K562 (cell line): ENCODE results near the gene DENND1A. TPM values are rescaled to one million over a fixed set of nuclear protein-coding genes. Genes with fewer than 3 reads are reported as not detected.

ENCODE experiments used
- BMI1 ChIP-seq: fragments of 150-350 bp; IDR thresholded peaks from 2 replicates; pipeline ENCODE4 v1.6.1; 2014; ENCODE audit warnings: low read length
- CBX5 ChIP-seq: IDR thresholded peaks from 2 replicates; pipeline ENCODE4 v1.6.1; 2014; ENCODE audit warnings: low read depth, borderline replicate concordance
- CHD4 ChIP-seq: fragments of 200-600 bp; sonication (generic); IDR thresholded peaks from 3 replicates; pipeline ENCODE4 v1.6.1; 2012; ENCODE audit warnings: low read depth, mild to moderate bottlenecking, mixed read lengths, low read length, inconsistent platforms; ENCODE audit not compliant: insufficient read depth, insufficient replicate concordance, poor library complexity, severe bottlenecking
- CSDE1 ChIP-seq, 2 experiments: fragments of 450-650 bp; IDR thresholded peaks; 2 replicates each; pipeline ENCODE4 v1.6.1; 2016; ENCODE audit warnings: mild to moderate bottlenecking in 1 of 2
- DACH1 ChIP-seq: fragments of 450-650 bp; IDR thresholded peaks from 2 replicates; pipeline ENCODE4 v1.6.1; 2018; ENCODE audit not compliant: partially characterized antibody
- DPF2 ChIP-seq: fragments of 450-650 bp; IDR thresholded peaks from 2 replicates; pipeline ENCODE4 v1.6.1; 2016
- EGR1 ChIP-seq: fragments of 450-650 bp; conservative IDR thresholded peaks from 2 replicates; pipeline ENCODE4 v1.6.1; 2017; ENCODE audit warnings: mild to moderate bottlenecking
- EZH2 ChIP-seq: IDR thresholded peaks from 2 replicates; pipeline ENCODE4 v1.6.1; 2012; ENCODE audit warnings: low read depth, mild to moderate bottlenecking, inconsistent platforms, low read length, borderline replicate concordance
- FUS ChIP-seq: fragments of 200-400 bp; formaldehyde crosslinking; optimal IDR thresholded peaks from 2 replicates; pipeline ENCODE3; 2017; ENCODE audit warnings: low read depth, low read length
- JUN ChIP-seq, 2 experiments: sonication (generic) in 1 of 2; formaldehyde crosslinking in 1 of 2; IDR thresholded peaks; 2 replicates each; pipeline versions ENCODE4 v1.6.1 to v1.8.0; 2012 to 2022; ENCODE audit warnings: borderline replicate concordance in 2 of 2, mild to moderate bottlenecking in 2 of 2, improper control_type of control experiment in 1 of 2, low read depth in 1 of 2, low read length in 1 of 2, missing genetic modification reagents in 1 of 2
- MAFG ChIP-seq: fragments of 450-650 bp; conservative IDR thresholded peaks from 2 replicates; pipeline ENCODE4 v1.6.1; 2016; ENCODE audit warnings: missing genetic modification characterization, missing compliant biosample characterization
- MAX ChIP-seq: sonication (generic); formaldehyde crosslinking; IDR thresholded peaks from 2 replicates; pipeline ENCODE4 v1.9.0; 2022; ENCODE audit warnings: mild to moderate bottlenecking, missing genetic modification reagents
- MEF2A ChIP-seq: IDR thresholded peaks from 2 replicates; pipeline ENCODE4 v1.6.1; 2011; ENCODE audit warnings: low read depth, mild to moderate bottlenecking, low read length, moderate library complexity; ENCODE audit not compliant: control insufficient read depth
- OTX1 ChIP-seq: fragments of 450-650 bp; formaldehyde crosslinking; IDR thresholded peaks from 2 replicates; pipeline ENCODE4 v1.4.0; 2022; ENCODE audit warnings: mild to moderate bottlenecking
- RFX5 ChIP-seq: IDR thresholded peaks from 2 replicates; pipeline ENCODE4 v1.6.1; 2011; ENCODE audit warnings: low read depth, mild to moderate bottlenecking, improper control_type of control experiment, low read length
- RNF2 ChIP-seq: sonication (generic); IDR thresholded peaks from 2 replicates; pipeline ENCODE4 v1.6.1; 2016
- SMARCA4 ChIP-seq: fragments of 450-650 bp; IDR thresholded peaks from 2 replicates; pipeline ENCODE4 v1.6.1; 2016
- SMARCB1 ChIP-seq: IDR thresholded peaks from 2 replicates; pipeline ENCODE4 v1.6.1; 2011; ENCODE audit warnings: improper control_type of control experiment, low read depth; ENCODE audit not compliant: insufficient read length
- SP1 ChIP-seq: sonication (generic); formaldehyde crosslinking; IDR thresholded peaks from 2 replicates; pipeline ENCODE4 v1.8.1; 2022; ENCODE audit warnings: mild to moderate bottlenecking, missing genetic modification reagents
- SPI1 ChIP-seq: IDR thresholded peaks from 2 replicates; pipeline ENCODE4 v1.6.1; 2011; ENCODE audit warnings: low read depth, low read length, control low read depth, borderline replicate concordance
- TARDBP ChIP-seq: fragments of 450-650 bp; IDR thresholded peaks from 2 replicates; pipeline ENCODE4 v1.6.1; 2016
- XRCC3 ChIP-seq: fragments of 450-650 bp; IDR thresholded peaks from 2 replicates; pipeline ENCODE4 v1.6.1; 2017; ENCODE audit warnings: mild to moderate bottlenecking, moderate library complexity
- ZBTB43 ChIP-seq: sonication (generic); formaldehyde crosslinking; IDR thresholded peaks from 2 replicates; pipeline ENCODE4 v1.8.0; 2023; ENCODE audit warnings: mild to moderate bottlenecking, missing genetic modification reagents
- ZHX1 ChIP-seq: fragments of 150-350 bp; conservative IDR thresholded peaks from 2 replicates; pipeline ENCODE4 v1.6.1; 2014; ENCODE audit warnings: low read length
- ZKSCAN1 ChIP-seq: fragments of 150-350 bp; IDR thresholded peaks from 2 replicates; pipeline ENCODE4 v1.6.1; 2016; ENCODE audit warnings: low read depth, low read length
- ZNF217 ChIP-seq: sonication (generic); formaldehyde crosslinking; IDR thresholded peaks from 2 replicates; pipeline ENCODE4 v1.8.0; 2022; ENCODE audit warnings: mild to moderate bottlenecking, missing genetic modification reagents
- ZNF384 ChIP-seq: IDR thresholded peaks from 2 replicates; pipeline ENCODE4 v1.6.1; 2012; ENCODE audit warnings: low read depth, low read length, improper control_type of control experiment
- ZNF717 ChIP-seq: fragments of 250-450 bp; sonication (Bioruptor Pico); IDR thresholded peaks from 2 replicates; pipeline ENCODE4 v1.5.0; 2021
- ZNF77 ChIP-seq: fragments of 250-450 bp; sonication (Bioruptor Pico); IDR thresholded peaks from 2 replicates; pipeline ENCODE4 v1.5.0; 2020
- polyA plus RNA-seq, 8 experiments: library from polyadenylated mRNA; depleted of rRNA in 4 of 8; stranded (reverse) in 5 of 8; unstranded in 3 of 8; fragments of >200 nt; fragmentation: Nextera tagmentation in 2 of 8; fragmentation: Illumina TruSeq in 1 of 8; extraction: Ambion mirVana in 2 of 8; extraction: Trizol in 1 of 8; gene quantifications; 2 replicates each; pipeline versions ENCODE4 v1.2.1 to v1.2.3, GENCODE V29; 2011 to 2014; ENCODE audit warnings: inconsistent platforms in 1 of 8, missing spikeins in 1 of 8
- total RNA-seq, 7 experiments: library from RNA; depleted of rRNA in 6 of 7; stranded (reverse); fragments of >200 nt in 6 of 7; fragmentation: Illumina TruSeq in 2 of 7; extraction: Trizol in 2 of 7; gene quantifications; 2 replicates each; pipeline versions ENCODE4 v1.2.1 to v1.2.3, GENCODE V29; 2011 to 2021; ENCODE audit warnings: low replicate concordance in 1 of 7

DENND1A gene
- total and polyA plus RNA-seq, 9 of the 15 experiments (the other 6 are each of a cell fraction or from before 2014, with no cell fraction given): 7.6 to 29.5 (median 15.7) TPM

DNA sequence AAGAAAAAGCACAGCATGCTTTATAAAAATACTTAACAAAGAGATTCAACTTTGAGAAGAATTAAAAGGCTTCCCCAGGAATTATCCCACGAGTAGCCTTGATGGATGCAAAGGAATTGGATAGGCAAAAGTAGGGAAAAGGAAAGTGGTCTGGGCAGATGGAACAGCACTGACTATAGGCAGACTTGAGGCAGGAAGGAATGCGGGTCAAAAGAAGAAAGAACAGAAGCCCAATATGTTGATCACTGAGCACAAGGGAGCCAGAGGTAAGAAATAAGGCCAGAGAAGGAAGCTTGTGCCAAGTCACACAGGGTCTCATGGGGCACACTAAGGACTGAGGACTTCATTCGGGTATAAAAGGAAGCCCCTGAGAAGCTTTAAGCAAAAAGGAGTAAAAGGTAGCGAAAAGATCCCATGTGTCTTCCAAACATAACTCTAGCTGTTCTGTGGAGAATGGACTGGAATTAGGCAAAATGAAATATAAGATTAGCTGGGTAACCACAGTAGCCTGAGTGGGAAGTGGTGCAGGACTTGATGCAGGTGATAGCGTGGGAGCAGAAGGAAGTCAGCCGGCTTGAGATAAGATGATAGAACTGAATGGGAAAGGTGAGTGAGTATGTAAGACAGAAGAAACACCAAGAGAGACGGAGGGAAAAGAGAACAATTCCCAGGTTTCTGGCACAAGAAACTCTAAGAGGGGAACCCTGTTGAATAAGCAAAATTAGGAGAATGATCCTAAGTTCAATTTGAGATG lies 106.6 kb downstream of the DENND1A start (continued):
- TF ChIP-seq ZBTB43 (CRISPR knock-in tag) (no peak), ZNF384 (no peak), ZHX1 (no peak), MAFG (no peak), CSDE1 (IDR thresholded peaks at IDR 0.05) (no peak), ZNF77 (CRISPR knock-in tag) (no peak), ZNF217 (CRISPR knock-in tag) (no peak), CBX5 (no peak), ZKSCAN1 (no peak), FUS (no peak), SMARCB1 (no peak), SMARCA4 (peak; percentile 46; the same call in 1 of the 2 replicates), OTX1 (CRISPR knock-in tag) (no peak), ZNF717 (CRISPR knock-in tag) (no peak), TARDBP (no peak), CHD4 (no peak), BMI1 (no peak), SPI1 (peak; percentile 41; the same call in 1 of the 2 replicates), JUN (IDR thresholded peaks at IDR 0.05; ENCODE audit: borderline replicate concordance, low read depth, low read length) (no peak), JUN (CRISPR knock-in tag; IDR thresholded peaks at IDR 0.05; ENCODE audit: borderline replicate concordance) (no peak), DACH1 (no peak), EGR1 (peak; percentile 66; the same call in 1 of the 2 replicates), MAX (CRISPR knock-in tag) (no peak), XRCC3 (no peak), SP1 (no peak), DPF2 (peak; percentile 71), RFX5 (no peak), MEF2A (no peak), EZH2 (no peak), RNF2 (no peak)
